ENCODE measurements around the gene OR4C3.
"Not testable (repeated sequence)": the region's sequence is repeated elsewhere in the genome, so short reads cannot be mapped to it uniquely, and the experiment has no call there.

DNA sequence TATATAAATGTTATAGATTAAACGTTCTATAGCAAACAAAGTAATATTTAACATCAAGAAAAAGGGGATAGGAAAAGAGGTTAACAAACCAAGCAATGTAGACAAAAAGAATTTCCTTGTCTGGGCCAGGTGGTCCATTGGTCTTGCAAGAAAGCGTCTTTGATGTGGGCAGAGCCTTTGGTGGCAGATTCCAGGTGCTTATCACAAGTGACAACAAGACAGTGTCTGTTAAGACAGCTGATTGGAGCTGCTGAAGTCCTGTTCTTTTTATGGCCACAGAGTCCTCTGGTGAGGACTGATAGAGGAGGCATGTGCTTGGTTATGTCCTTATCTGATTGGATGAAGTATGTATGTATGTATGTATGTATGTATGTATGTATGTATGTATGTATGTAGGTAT is 36.6 kb downstream of the OR4C3 start:
- TF ChIP-seq CTCF (IDR thresholded peaks at IDR 0.05; ENCODE audit: low read depth, low read length); EZH2phosphoT487 (IDR thresholded peaks at IDR 0.05; ENCODE audit: low read depth): not testable (repeated sequence)
